ENCODE data around the gene MVK.

- TF ChIP-seq BHLHE40 (IDR thresholded peaks at IDR 0.05; ENCODE audit: borderline replicate concordance) = no peak
- no peak for TF ChIP-seq TARDBP (IDR thresholded peaks at IDR 0.05)
- TF ChIP-seq PKNOX1 (IDR thresholded peaks at IDR 0.05) = no peak
- no peak for TF ChIP-seq FOXM1 (IDR thresholded peaks at IDR 0.05; ENCODE audit: borderline replicate concordance)
- TF ChIP-seq SUZ12 (IDR thresholded peaks at IDR 0.05) = no peak
- TF ChIP-seq ELF4 (IDR thresholded peaks at IDR 0.05) = no peak
- TF ChIP-seq ZNF384 (IDR thresholded peaks at IDR 0.05) = no peak
- no peak for TF ChIP-seq SP1 (IDR thresholded peaks at IDR 0.05)
- TF ChIP-seq CTBP1 (IDR thresholded peaks at IDR 0.05; ENCODE audit: borderline replicate concordance) = no peak
Observed at GRCh38 chr12:109559200-109559505, 14.4 kb upstream of the MVK start.

Measured in HEK293T (cell line).